ENCODE results near the gene MROH7.

DNA sequence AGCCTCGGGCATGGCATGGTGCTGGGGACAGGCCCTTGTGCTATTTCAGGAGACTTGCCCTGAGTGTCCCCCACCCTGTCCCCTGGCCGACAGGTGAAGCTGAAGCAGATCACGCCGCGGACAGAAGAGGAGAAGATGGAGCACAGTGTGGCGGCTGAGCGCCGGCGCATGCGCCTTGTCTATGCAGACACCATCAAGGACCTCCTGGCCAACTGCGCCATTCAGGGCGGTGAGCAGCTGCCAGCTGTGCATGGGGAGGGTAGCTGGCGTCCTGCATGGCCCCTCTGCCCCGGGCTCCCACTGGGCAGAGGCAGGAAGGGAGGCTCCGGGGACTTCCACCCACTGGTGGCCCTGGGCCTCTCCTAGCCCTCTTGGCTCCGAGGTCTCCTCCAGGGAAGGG, 47.1 kb upstream of the MROH7 start:
- TF ChIP-seq EGR2 (tag by site-specific recombination; IDR thresholded peaks at IDR 0.05; ENCODE audit: low read depth) (no peak), ZNF747 (tag by site-specific recombination; IDR thresholded peaks at IDR 0.05) (no peak), SP3 (tag by site-specific recombination; IDR thresholded peaks at IDR 0.05) (no peak)
- TF ChIP-seq, protein P1, sequence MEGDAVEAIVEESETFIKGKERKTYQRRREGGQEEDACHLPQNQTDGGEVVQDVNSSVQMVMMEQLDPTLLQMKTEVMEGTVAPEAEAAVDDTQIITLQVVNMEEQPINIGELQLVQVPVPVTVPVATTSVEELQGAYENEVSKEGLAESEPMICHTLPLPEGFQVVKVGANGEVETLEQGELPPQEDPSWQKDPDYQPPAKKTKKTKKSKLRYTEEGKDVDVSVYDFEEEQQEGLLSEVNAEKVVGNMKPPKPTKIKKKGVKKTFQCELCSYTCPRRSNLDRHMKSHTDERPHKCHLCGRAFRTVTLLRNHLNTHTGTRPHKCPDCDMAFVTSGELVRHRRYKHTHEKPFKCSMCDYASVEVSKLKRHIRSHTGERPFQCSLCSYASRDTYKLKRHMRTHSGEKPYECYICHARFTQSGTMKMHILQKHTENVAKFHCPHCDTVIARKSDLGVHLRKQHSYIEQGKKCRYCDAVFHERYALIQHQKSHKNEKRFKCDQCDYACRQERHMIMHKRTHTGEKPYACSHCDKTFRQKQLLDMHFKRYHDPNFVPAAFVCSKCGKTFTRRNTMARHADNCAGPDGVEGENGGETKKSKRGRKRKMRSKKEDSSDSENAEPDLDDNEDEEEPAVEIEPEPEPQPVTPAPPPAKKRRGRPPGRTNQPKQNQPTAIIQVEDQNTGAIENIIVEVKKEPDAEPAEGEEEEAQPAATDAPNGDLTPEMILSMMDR (tag by site-specific recombination; IDR thresholded peaks at IDR 0.05), result no peak
